Hematopoietic multipotent progenitor cell treated with erythropoietin and hydrocortisone succinate and interleukin-3 and kit ligand, for 6 days (in vitro differentiated cells): ENCODE data around the gene WASHC3.

Source experiments
- DNase-seq: peaks from one replicate; pipeline ENCODE4 v3.0.0-alpha.2; 2015

The WASHC3 gene

GRCh38 chr12:101966496-101966895, 95.3 kb downstream of the WASHC3 start:
- no peak for DNase-seq

GRCh38 chr12:101963697-101964096, 98.1 kb downstream of the WASHC3 start:
- DNase-seq, result peak; percentile 93
